ENCODE results near the gene SOHLH1. TPM values are rescaled to one million over a fixed set of nuclear protein-coding genes. Genes with fewer than 3 reads are reported as not detected.

Gene SOHLH1
- not detected in 2 replicates for total RNA-seq

GRCh38 chr9:135699440-135699839, at the start of gene SOHLH1:
Gene SOHLH1, minus strand, starts transcription at chr9:135699481. Its CDS starts 14 bp downstream, at chr9:135699467.

GRCh38 chr9:135701959-135702721, 2.9 kb upstream of the SOHLH1 start, which contains the start of gene KCNT1:
Gene KCNT1, plus strand, starts transcription at chr9:135702185. Its CDS starts 74 bp downstream, at chr9:135702259.

GRCh38 chr9:135662758-135663450, 36.4 kb downstream of the SOHLH1 start, which contains the start of gene LCN9:
Gene LCN9, plus strand, starts transcription at chr9:135663309. Its CDS starts 13 bp downstream, at chr9:135663322.

Other genes with a start within 250 kb of the SOHLH1 start
- 9.1 and 10.0 TPM in 2 replicates for gene PPP1R26, start 219.7 kb downstream of the SOHLH1 start, total RNA-seq
- gene MRPS2, start 198.8 kb downstream of the SOHLH1 start, total RNA-seq: 9.9 and 12.3 TPM in 2 replicates
- not detected in 2 replicates for gene LCN1, start 178.0 kb downstream of the SOHLH1 start, total RNA-seq
- gene OBP2A, start 153.4 kb downstream of the SOHLH1 start, total RNA-seq: not detected in 2 replicates
- gene PAEP, start 137.7 kb downstream of the SOHLH1 start, total RNA-seq: not detected in 2 replicates
- not detected in 2 replicates for gene GLT6D1, start 59.9 kb downstream of the SOHLH1 start, total RNA-seq
- gene LCN9, start 36.2 kb downstream of the SOHLH1 start, total RNA-seq: not detected in 2 replicates
- gene KCNT1, start 2.7 kb upstream of the SOHLH1 start, total RNA-seq: not detected in 2 replicates
- gene CAMSAP1, start 208.1 kb upstream of the SOHLH1 start, total RNA-seq: 13.4 and 14.4 TPM in 2 replicates

Data from dermis lymphatic vessel endothelial cell (primary cell).